H9 (cell line): Measurements from ENCODE around the gene DGKB. TPM values are rescaled to one million over a fixed set of nuclear protein-coding genes. Genes with fewer than 3 reads are reported as not detected.

Experiments used
- DNase-seq: peaks from one replicate; pipeline ENCODE4 v3.0.0-alpha.2; 2017
- H2AFZ ChIP-seq: one replicate; pipeline ENCODE4 v1.6.1; 2013; ENCODE audit warnings: mild to moderate bottlenecking, low read length, control low read depth, moderate library complexity
- H2AK5ac ChIP-seq: 2 replicates; pipeline ENCODE4 v1.6.1; 2013; ENCODE audit warnings: low read length, control low read depth, mixed read lengths; ENCODE audit not compliant: insufficient read length
- H2BK120ac ChIP-seq: one replicate; pipeline ENCODE4 v1.6.1; 2013; ENCODE audit warnings: low read depth, mild to moderate bottlenecking, low read length, control low read depth, inconsistent platforms; ENCODE audit not compliant: poor library complexity, severe bottlenecking
- H2BK12ac ChIP-seq: 2 replicates; pipeline ENCODE4 v1.6.1; 2013; ENCODE audit warnings: low read length, control low read depth, mixed read lengths, low read depth; ENCODE audit not compliant: insufficient read length
- H2BK15ac ChIP-seq: 2 replicates; pipeline ENCODE4 v1.6.1; 2013; ENCODE audit warnings: low read depth, low read length, control low read depth
- H2BK20ac ChIP-seq: one replicate; pipeline ENCODE4 v1.6.1; 2013; ENCODE audit warnings: low read depth, mild to moderate bottlenecking, low read length, control low read depth, inconsistent platforms; ENCODE audit not compliant: poor library complexity, severe bottlenecking
- H2BK5ac ChIP-seq: 2 replicates; pipeline ENCODE4 v1.6.1; 2013; ENCODE audit warnings: low read length, control low read depth, mixed read lengths; ENCODE audit not compliant: insufficient read length
- H3K14ac ChIP-seq: 2 replicates; pipeline ENCODE4 v1.6.1; 2013; ENCODE audit warnings: low read length, control low read depth; ENCODE audit not compliant: insufficient read depth
- H3K18ac ChIP-seq: 2 replicates; pipeline ENCODE4 v1.6.1; 2013; ENCODE audit warnings: low read depth, mild to moderate bottlenecking, mixed read lengths, low read length, control low read depth; ENCODE audit not compliant: insufficient read length
- H3K23ac ChIP-seq: 2 replicates; pipeline ENCODE4 v1.6.1; 2013; ENCODE audit warnings: low read length, control low read depth, mixed read lengths, low read depth; ENCODE audit not compliant: insufficient read length
- H3K23me2 ChIP-seq: 2 replicates; pipeline ENCODE4 v1.6.1; 2013; ENCODE audit warnings: low read depth, mild to moderate bottlenecking, mixed read lengths, low read length, control low read depth; ENCODE audit not compliant: insufficient read length, poor library complexity, severe bottlenecking
- H3K27ac ChIP-seq: 2 replicates; pipeline ENCODE4 v1.5.1; 2013; ENCODE audit warnings: low read length, control low read depth, mixed read lengths, low read depth; ENCODE audit not compliant: insufficient read length
- H3K27me3 ChIP-seq: 2 replicates; pipeline ENCODE4 v1.6.1; 2013; ENCODE audit warnings: low read length, control low read depth, inconsistent platforms; ENCODE audit not compliant: insufficient read depth
- H3K4ac ChIP-seq: 2 replicates; pipeline ENCODE4 v1.6.1; 2013; ENCODE audit warnings: low read depth, mild to moderate bottlenecking, control low read depth, inconsistent platforms, low read length, moderate library complexity
- H3K4me1 ChIP-seq: 2 replicates; pipeline ENCODE4 v1.6.1; 2013; ENCODE audit warnings: low read length, control low read depth, inconsistent platforms; ENCODE audit not compliant: insufficient read depth
- H3K4me2 ChIP-seq: 2 replicates; pipeline ENCODE4 v1.6.1; 2013; ENCODE audit warnings: low read length, control low read depth, mixed read lengths; ENCODE audit not compliant: insufficient read length, insufficient read depth
- H3K56ac ChIP-seq: 2 replicates; pipeline ENCODE4 v1.6.1; 2013; ENCODE audit warnings: low read depth, mild to moderate bottlenecking, mixed read lengths, low read length, control low read depth; ENCODE audit not compliant: insufficient read length
- H3K79me1 ChIP-seq: 2 replicates; pipeline ENCODE4 v1.6.1; 2013; ENCODE audit warnings: low read depth, mild to moderate bottlenecking, moderate library complexity, low read length, control low read depth, inconsistent platforms; ENCODE audit not compliant: insufficient read depth, poor library complexity, severe bottlenecking
- H3K79me2 ChIP-seq: 2 replicates; pipeline ENCODE4 v1.6.1; 2013; ENCODE audit warnings: low read length, control low read depth, inconsistent platforms; ENCODE audit not compliant: insufficient read depth
- H3K9ac ChIP-seq: 2 replicates; pipeline ENCODE4 v1.6.1; 2013; ENCODE audit warnings: low read length, control low read depth, mixed read lengths; ENCODE audit not compliant: insufficient read length; ENCODE audit errors: extremely low read depth
- H3K9me3 ChIP-seq: one replicate; pipeline ENCODE4 v1.6.1; 2013; ENCODE audit warnings: low read depth, low read length, inconsistent platforms; ENCODE audit not compliant: control insufficient read depth
- H3T11ph ChIP-seq: one replicate; pipeline ENCODE4 v1.6.1; 2013; ENCODE audit warnings: mild to moderate bottlenecking, low read length, control low read depth, inconsistent platforms
- H4K20me1 ChIP-seq: one replicate; pipeline ENCODE4 v1.6.1; 2013; ENCODE audit not compliant: control insufficient read depth, insufficient read length, insufficient read depth
- H4K5ac ChIP-seq: 2 replicates; pipeline ENCODE4 v1.6.1; 2013; ENCODE audit warnings: low read depth, mild to moderate bottlenecking, mixed read lengths, low read length, control low read depth; ENCODE audit not compliant: insufficient read length
- H4K8ac ChIP-seq: replicated peaks from 2 replicates; pipeline ENCODE4 v1.6.1; 2013; ENCODE audit warnings: low read length, control low read depth, mixed read lengths, low read depth; ENCODE audit not compliant: insufficient read length
- H4K91ac ChIP-seq: 2 replicates; pipeline ENCODE4 v1.6.1; 2013; ENCODE audit warnings: low read depth, mild to moderate bottlenecking, moderate library complexity, mixed read lengths, low read length, control low read depth; ENCODE audit not compliant: insufficient read length
- H3K27ac Mint-ChIP-seq, 3 experiments: 2 replicates in 2 of 3; 3 replicates in 1 of 3; pipeline ENCODE4 v1.8.0; 2020 to 2021; ENCODE audit warnings: mixed read lengths in 3 of 3, mild to moderate bottlenecking in 1 of 3, moderate library complexity in 1 of 3
- H3K27me3 Mint-ChIP-seq: 2 replicates; pipeline ENCODE4 v1.8.0; 2021; ENCODE audit warnings: low read depth, mild to moderate bottlenecking, moderate library complexity, mixed read lengths
- H3K36me3 Mint-ChIP-seq, 3 experiments: 2 replicates in 2 of 3; 3 replicates in 1 of 3; pipeline ENCODE4 v1.8.0; 2020 to 2021; ENCODE audit warnings: low read depth in 3 of 3, mixed read lengths in 3 of 3; ENCODE audit not compliant: insufficient read depth in 1 of 3
- H3K4me1 Mint-ChIP-seq, 2 experiments: 2 replicates each; pipeline ENCODE4 v1.8.0; 2020; ENCODE audit warnings: mixed read lengths in 2 of 2
- H3K4me3 Mint-ChIP-seq, 2 experiments: 2 replicates in 1 of 2; 3 replicates in 1 of 2; pipeline ENCODE4 v1.8.0; 2020 to 2021; ENCODE audit warnings: mild to moderate bottlenecking in 2 of 2, mixed read lengths in 2 of 2, moderate library complexity in 1 of 2
- H3K9me3 Mint-ChIP-seq, 2 experiments: 2 replicates in 1 of 2; 3 replicates in 1 of 2; pipeline ENCODE4 v1.8.0; 2020; ENCODE audit warnings: mild to moderate bottlenecking in 2 of 2, mixed read lengths in 2 of 2, moderate library complexity in 1 of 2
- WGBS: extraction: QIAGEN DNeasy Blood & Tissue Kit; methylation state at CpG from one replicate; pipeline ENCODE4 v1.1.7; 2013; ENCODE audit warnings: missing lambda C conversion rate, low lambda C conversion rate, mixed read lengths; ENCODE audit not compliant: insufficient read length; ENCODE audit errors: extremely low coverage; 5-methylcytosine and 5-hydroxymethylcytosine counted together
- total RNA-seq: library from RNA; stranded (reverse); gene quantifications from 2 replicates; pipeline ENCODE4 v1.2.1, GENCODE V29; 2021
- TF ChIP-seq, protein P1 (sequence below): fragments of 200-600 bp; sonication (generic); conservative IDR thresholded peaks from 3 replicates; pipeline ENCODE4 v1.8.0; 2021; ENCODE audit warnings: antibody characterized with exemption, mild to moderate bottlenecking

The DGKB gene
- total RNA-seq, 1 experiment from 2014 or later, result 0.26 TPM

DNA sequence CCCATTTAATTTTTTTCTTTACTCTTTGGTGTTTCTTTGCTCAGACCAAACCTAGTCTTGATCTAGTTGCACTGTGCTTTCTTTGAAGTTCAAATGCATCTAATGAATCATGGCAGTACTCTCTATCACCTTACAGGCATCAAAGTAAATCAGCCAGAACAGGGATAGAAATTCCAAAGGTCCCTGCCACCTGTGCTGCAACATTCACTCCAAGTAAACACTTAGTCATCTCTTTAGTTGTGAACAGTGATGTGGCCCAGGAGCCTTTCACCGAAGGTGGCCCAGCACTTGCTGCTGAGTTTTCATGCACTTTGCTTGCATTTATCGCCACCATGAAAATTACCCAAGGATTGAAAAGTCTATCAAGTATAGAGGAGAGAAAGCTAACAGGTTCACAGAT, 599.0 kb downstream of the DGKB start:
- Mint-ChIP-seq H3K4me1 (peaks cover 2 to 6% of the 10 kb centered on the region in 2 experiments; a peak in 2 of 4 replicates), H3K27ac (no peak overlapping the region), H3K27me3 (no peaks in the 10 kb centered on the region), H3K9me3 (no peaks in the 10 kb centered on the region), H3K4me3 (no peak overlapping the region), H3K36me3 (no peaks in the 10 kb centered on the region)
- H3K23ac ChIP-seq, result no peak overlapping the region
- no peak overlapping the region for H4K5ac ChIP-seq
- H3K4me2 ChIP-seq, result no peak overlapping the region
- TF ChIP-seq, protein P1, sequence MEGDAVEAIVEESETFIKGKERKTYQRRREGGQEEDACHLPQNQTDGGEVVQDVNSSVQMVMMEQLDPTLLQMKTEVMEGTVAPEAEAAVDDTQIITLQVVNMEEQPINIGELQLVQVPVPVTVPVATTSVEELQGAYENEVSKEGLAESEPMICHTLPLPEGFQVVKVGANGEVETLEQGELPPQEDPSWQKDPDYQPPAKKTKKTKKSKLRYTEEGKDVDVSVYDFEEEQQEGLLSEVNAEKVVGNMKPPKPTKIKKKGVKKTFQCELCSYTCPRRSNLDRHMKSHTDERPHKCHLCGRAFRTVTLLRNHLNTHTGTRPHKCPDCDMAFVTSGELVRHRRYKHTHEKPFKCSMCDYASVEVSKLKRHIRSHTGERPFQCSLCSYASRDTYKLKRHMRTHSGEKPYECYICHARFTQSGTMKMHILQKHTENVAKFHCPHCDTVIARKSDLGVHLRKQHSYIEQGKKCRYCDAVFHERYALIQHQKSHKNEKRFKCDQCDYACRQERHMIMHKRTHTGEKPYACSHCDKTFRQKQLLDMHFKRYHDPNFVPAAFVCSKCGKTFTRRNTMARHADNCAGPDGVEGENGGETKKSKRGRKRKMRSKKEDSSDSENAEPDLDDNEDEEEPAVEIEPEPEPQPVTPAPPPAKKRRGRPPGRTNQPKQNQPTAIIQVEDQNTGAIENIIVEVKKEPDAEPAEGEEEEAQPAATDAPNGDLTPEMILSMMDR, result no peak
- H4K8ac ChIP-seq, result no peak overlapping the region
- no peak overlapping the region for H4K91ac ChIP-seq
- no peaks in the 10 kb centered on the region for H4K20me1 ChIP-seq
- no peak overlapping the region for H2BK5ac ChIP-seq
- no peak overlapping the region for H3K14ac ChIP-seq
- H3K27ac ChIP-seq, result no peak overlapping the region
- WGBS, result no CpG with 5 or more reads among the region's 2 CpGs
- no peak overlapping the region for H2BK120ac ChIP-seq
- H3K23me2 ChIP-seq, result no peaks in the 10 kb centered on the region
- H2BK15ac ChIP-seq, result no peak overlapping the region
- no peaks in the 10 kb centered on the region for H3K9me3 ChIP-seq
- H2BK12ac ChIP-seq, result no peak overlapping the region
- no peak overlapping the region for H2BK20ac ChIP-seq
- no peak overlapping the region for H3K4ac ChIP-seq
- no peak overlapping the region for H2AFZ ChIP-seq
- H3K9ac ChIP-seq, result no peak overlapping the region
- no peaks in the 10 kb centered on the region for H3K4me1 ChIP-seq
- no peaks in the 10 kb centered on the region for H3K79me1 ChIP-seq
- DNase-seq, result no peak
- no peak overlapping the region for H3K56ac ChIP-seq
- H3K18ac ChIP-seq, result no peak overlapping the region
- H3T11ph ChIP-seq, result no peak overlapping the region
- no peak overlapping the region for H2AK5ac ChIP-seq
- H3K27me3 ChIP-seq, result no peaks in the 10 kb centered on the region
- H3K79me2 ChIP-seq, result no peaks in the 10 kb centered on the region
